Endothelial cell (in vitro differentiated cells): Measurements from ENCODE around the gene SLC25A14. TPM values are rescaled to one million over a fixed set of nuclear protein-coding genes. Genes with fewer than 3 reads are reported as not detected.
"Not testable (repeated sequence)": the region's sequence is repeated elsewhere in the genome, so short reads cannot be mapped to it uniquely, and the experiment has no call there.

Experiments
- DNase-seq: peaks from one replicate; pipeline ENCODE4 v3.0.0; 2021; ENCODE audit warnings: low spot score
- H3K27ac Mint-ChIP-seq: one replicate; pipeline ENCODE4 v1.8.0; 2021; ENCODE audit warnings: mixed read lengths, inconsistent platforms; ENCODE audit not compliant: unreplicated experiment
- H3K27me3 Mint-ChIP-seq: one replicate; pipeline ENCODE4 v1.8.0; 2021; ENCODE audit warnings: mild to moderate bottlenecking, moderate library complexity, mixed read lengths, inconsistent platforms; ENCODE audit not compliant: unreplicated experiment
- H3K36me3 Mint-ChIP-seq: one replicate; pipeline ENCODE4 v1.8.0; 2021; ENCODE audit warnings: mild to moderate bottlenecking, low read depth, mixed read lengths, inconsistent platforms; ENCODE audit not compliant: unreplicated experiment
- H3K4me1 Mint-ChIP-seq: one replicate; pipeline ENCODE4 v1.8.0; 2021; ENCODE audit warnings: mild to moderate bottlenecking, mixed read lengths, inconsistent platforms; ENCODE audit not compliant: unreplicated experiment
- H3K4me3 Mint-ChIP-seq: one replicate; pipeline ENCODE4 v1.8.0; 2021; ENCODE audit warnings: mild to moderate bottlenecking, mixed read lengths, inconsistent platforms; ENCODE audit not compliant: unreplicated experiment
- H3K9me3 Mint-ChIP-seq: one replicate; pipeline ENCODE4 v1.8.0; 2021; ENCODE audit warnings: mixed read lengths, inconsistent platforms; ENCODE audit not compliant: unreplicated experiment
- total RNA-seq: library from RNA; stranded (reverse); fragmentation: NEBNext Ultra II Directional; extraction: Animal tissue kit (Norgen Biotek cat#: 25700); gene quantifications from one replicate; pipeline ENCODE4 v1.2.1, GENCODE V29; 2021; ENCODE audit not compliant: unreplicated experiment
- TF ChIP-seq, protein P1 (sequence below): fragments of 200-600 bp; sonication (generic); IDR thresholded peaks from one replicate; pipeline ENCODE4 v1.5.0; 2021; ENCODE audit warnings: antibody characterized with exemption; ENCODE audit not compliant: unreplicated experiment

Gene SLC25A14
- total RNA-seq, 1 donor from 2014 or later = 14.5 TPM

- Mint-ChIP-seq H3K4me3 (no peak overlapping the region), H3K9me3 (no peaks in the 10 kb centered on the region), H3K27ac (no peak overlapping the region)
Measured at GRCh38 chrX:130299279-130300009, 40.3 kb upstream of the SLC25A14 start.

DNA sequence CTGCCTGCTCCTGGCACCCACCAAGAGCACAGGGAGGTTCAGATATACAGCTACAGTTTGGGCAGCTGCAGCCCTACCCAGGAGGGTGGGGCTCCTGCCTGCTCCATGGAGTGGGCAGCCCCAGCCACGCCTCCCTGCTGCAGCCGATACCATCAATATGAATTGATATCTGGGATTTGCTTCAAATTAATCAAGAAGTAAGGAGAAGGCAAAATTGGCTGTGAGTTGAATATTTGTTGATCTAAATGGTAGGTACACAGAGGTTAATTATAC, 39.8 kb upstream of the SLC25A14 start:
- no peak for DNase-seq
- no peak overlapping the region for H3K4me3 Mint-ChIP-seq
- TF ChIP-seq, protein P1, sequence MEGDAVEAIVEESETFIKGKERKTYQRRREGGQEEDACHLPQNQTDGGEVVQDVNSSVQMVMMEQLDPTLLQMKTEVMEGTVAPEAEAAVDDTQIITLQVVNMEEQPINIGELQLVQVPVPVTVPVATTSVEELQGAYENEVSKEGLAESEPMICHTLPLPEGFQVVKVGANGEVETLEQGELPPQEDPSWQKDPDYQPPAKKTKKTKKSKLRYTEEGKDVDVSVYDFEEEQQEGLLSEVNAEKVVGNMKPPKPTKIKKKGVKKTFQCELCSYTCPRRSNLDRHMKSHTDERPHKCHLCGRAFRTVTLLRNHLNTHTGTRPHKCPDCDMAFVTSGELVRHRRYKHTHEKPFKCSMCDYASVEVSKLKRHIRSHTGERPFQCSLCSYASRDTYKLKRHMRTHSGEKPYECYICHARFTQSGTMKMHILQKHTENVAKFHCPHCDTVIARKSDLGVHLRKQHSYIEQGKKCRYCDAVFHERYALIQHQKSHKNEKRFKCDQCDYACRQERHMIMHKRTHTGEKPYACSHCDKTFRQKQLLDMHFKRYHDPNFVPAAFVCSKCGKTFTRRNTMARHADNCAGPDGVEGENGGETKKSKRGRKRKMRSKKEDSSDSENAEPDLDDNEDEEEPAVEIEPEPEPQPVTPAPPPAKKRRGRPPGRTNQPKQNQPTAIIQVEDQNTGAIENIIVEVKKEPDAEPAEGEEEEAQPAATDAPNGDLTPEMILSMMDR = no peak
- H3K4me1 Mint-ChIP-seq = no peaks in the 10 kb centered on the region
- no peaks in the 10 kb centered on the region for H3K36me3 Mint-ChIP-seq
- peaks cover 1% of the 10 kb centered on the region for H3K27me3 Mint-ChIP-seq
- H3K27ac Mint-ChIP-seq = no peak overlapping the region
- no peaks in the 10 kb centered on the region for H3K9me3 Mint-ChIP-seq

More at GRCh38 chrX:130299279-130300009, 40.3 kb upstream of the SLC25A14 start:
- Mint-ChIP-seq H3K36me3 (no peaks in the 10 kb centered on the region), H3K27me3 (peaks cover 1% of the 10 kb centered on the region), H3K4me1 (no peaks in the 10 kb centered on the region)
- DNase-seq = no peak
- TF ChIP-seq, protein P1 = no peak

DNA sequence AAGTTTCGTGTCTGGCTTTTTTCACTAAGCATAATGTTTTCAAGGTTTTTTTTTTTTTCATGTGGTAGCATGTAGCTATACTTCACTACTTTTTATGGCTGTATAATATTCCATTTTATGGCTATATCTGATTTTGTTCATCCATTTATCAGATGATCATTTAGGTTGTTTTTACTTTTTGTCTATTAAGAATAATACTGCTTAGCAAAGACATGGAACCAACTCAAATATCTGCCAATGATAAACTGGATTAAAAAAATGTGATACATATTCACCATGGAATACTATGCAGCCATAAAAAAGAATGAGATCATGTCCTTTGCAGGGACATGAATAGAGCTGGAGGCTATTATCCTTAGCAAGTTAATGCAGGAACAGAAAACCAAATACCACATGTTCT, 38.3 kb upstream of the SLC25A14 start:
- H3K27me3 Mint-ChIP-seq = peaks cover 1% of the 10 kb centered on the region
- no peaks in the 10 kb centered on the region for H3K4me1 Mint-ChIP-seq
- DNase-seq = no peak
- H3K9me3 Mint-ChIP-seq = no peaks in the 10 kb centered on the region
- TF ChIP-seq, protein P1 = no peak
- no peak overlapping the region for H3K4me3 Mint-ChIP-seq
- no peaks in the 10 kb centered on the region for H3K36me3 Mint-ChIP-seq
- no peak overlapping the region for H3K27ac Mint-ChIP-seq

DNA sequence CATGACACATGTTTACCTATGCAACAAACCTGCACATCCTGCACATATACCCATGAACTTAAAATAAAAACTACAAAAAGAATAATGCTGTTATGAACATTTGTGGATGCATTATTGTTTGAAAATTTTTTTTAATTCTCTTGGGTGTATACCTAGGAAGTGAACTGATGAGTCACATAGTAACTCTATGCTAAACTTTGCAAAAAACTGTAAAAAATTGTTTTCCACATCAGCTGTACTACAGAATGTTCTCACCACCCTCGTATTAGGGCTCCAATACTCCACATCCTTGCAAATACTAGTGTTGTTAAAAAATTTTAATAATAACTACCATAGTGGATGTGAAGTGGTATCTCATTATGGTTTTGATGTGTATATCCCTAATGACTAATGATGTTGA, 37.7 kb upstream of the SLC25A14 start:
- no peak for DNase-seq
- peaks cover 1% of the 10 kb centered on the region for H3K27me3 Mint-ChIP-seq
- H3K4me1 Mint-ChIP-seq = no peaks in the 10 kb centered on the region
- no peak overlapping the region for H3K27ac Mint-ChIP-seq
- no peaks in the 10 kb centered on the region for H3K9me3 Mint-ChIP-seq
- no peaks in the 10 kb centered on the region for H3K36me3 Mint-ChIP-seq
- TF ChIP-seq, protein P1 = no peak
- no peak overlapping the region for H3K4me3 Mint-ChIP-seq

GRCh38 chrX:130304587-130305368, 34.9 kb upstream of the SLC25A14 start:
- H3K27me3 Mint-ChIP-seq = peaks cover 1% of the 10 kb centered on the region
- H3K4me3 Mint-ChIP-seq = no peak overlapping the region
- no peak overlapping the region for H3K27ac Mint-ChIP-seq
- H3K4me1 Mint-ChIP-seq = no peaks in the 10 kb centered on the region
- no peak for DNase-seq
- H3K9me3 Mint-ChIP-seq = no peaks in the 10 kb centered on the region
- TF ChIP-seq, protein P1 = no peak
- H3K36me3 Mint-ChIP-seq = no peaks in the 10 kb centered on the region

DNA sequence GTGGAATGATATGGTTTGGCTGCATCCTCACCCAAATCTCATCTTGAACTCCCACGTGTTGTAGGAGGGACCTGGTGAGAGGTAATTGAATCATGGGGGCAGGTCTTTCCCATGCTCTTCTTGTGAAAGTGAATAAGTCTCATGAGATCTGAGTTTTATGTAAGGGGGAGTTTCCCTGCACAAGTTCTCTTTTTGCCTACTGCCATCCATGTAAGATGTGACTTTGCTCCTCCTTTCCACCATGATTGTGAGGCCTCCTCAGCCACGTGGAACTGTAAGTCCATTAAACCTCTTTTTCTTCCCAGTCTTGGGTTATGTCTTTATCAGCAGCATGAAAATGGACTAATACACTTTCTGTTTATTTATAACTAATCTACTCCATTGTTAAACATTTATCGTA, 19.8 kb upstream of the SLC25A14 start:
- H3K27me3 Mint-ChIP-seq, H3K27ac Mint-ChIP-seq, H3K9me3 Mint-ChIP-seq, H3K4me3 Mint-ChIP-seq, H3K36me3 Mint-ChIP-seq, DNase-seq, H3K4me1 Mint-ChIP-seq: not testable (repeated sequence)
